CD4-positive, alpha-beta memory T cell (primary cell): ENCODE results near the gene GULP1. TPM values are rescaled to one million over a fixed set of nuclear protein-coding genes. Genes with fewer than 3 reads are reported as not detected.

Experiments used
- CTCF ChIA-PET: fragments of 350-600 bp; sonication (Branson Sonifier 250); formaldehyde crosslinking; loops from one replicate; lab custom pipeline; 2021; ENCODE audit warnings: inconsistent platforms; ENCODE audit not compliant: partially characterized antibody; lab: Charles Lee
- POLR2A ChIA-PET: fragments of 350-600 bp; sonication (Branson Sonifier 250); formaldehyde crosslinking; loops from one replicate; lab custom pipeline; 2021; ENCODE audit not compliant: partially characterized antibody; lab: Charles Lee
- DNase-seq, 5 donors: peaks; one replicate each; pipeline versions ENCODE4 v3.0.0 to v3.0.0-alpha.2; 2020 to 2022; ENCODE audit warnings: mixed read lengths in 1 of 5
- H3K27ac ChIP-seq: one replicate; pipeline ENCODE4 v1.7.0; 2013; ENCODE audit warnings: low read depth, low read length
- H3K27me3 ChIP-seq: 2 replicates; pipeline ENCODE4 v1.7.0; 2013; ENCODE audit warnings: mild to moderate bottlenecking, low read length, moderate library complexity; ENCODE audit not compliant: insufficient read depth
- H3K36me3 ChIP-seq: 2 replicates; pipeline ENCODE4 v1.7.0; 2013; ENCODE audit warnings: mild to moderate bottlenecking, low read length, moderate library complexity; ENCODE audit not compliant: insufficient read depth
- H3K4me1 ChIP-seq: 2 replicates; pipeline ENCODE4 v1.7.0; 2013; ENCODE audit warnings: mild to moderate bottlenecking, low read length, moderate library complexity; ENCODE audit not compliant: insufficient read depth
- H3K4me3 ChIP-seq, 2 donors: one replicate each; pipeline ENCODE4 v1.7.0; 2013; ENCODE audit warnings: low read length in 2 of 2, mild to moderate bottlenecking in 1 of 2
- H3K9me3 ChIP-seq, 2 donors: one replicate each; pipeline ENCODE4 v1.7.0; 2013; ENCODE audit warnings: low read length in 2 of 2, control low read depth in 1 of 2; ENCODE audit not compliant: control insufficient read depth in 1 of 2
- H3K27ac Mint-ChIP-seq, 7 donors: one replicate each; pipeline ENCODE4 v1.8.0; 2020 to 2021; ENCODE audit warnings: mixed read lengths in 7 of 7, mild to moderate bottlenecking in 6 of 7, inconsistent platforms in 3 of 7, moderate library complexity in 3 of 7
- H3K27me3 Mint-ChIP-seq, 2 donors: one replicate each; pipeline ENCODE4 v1.8.0; 2020 to 2021; ENCODE audit warnings: mixed read lengths in 2 of 2
- H3K36me3 Mint-ChIP-seq, 2 donors: one replicate each; pipeline ENCODE4 v1.8.0; 2020 to 2021; ENCODE audit warnings: mixed read lengths in 2 of 2, inconsistent platforms in 1 of 2, mild to moderate bottlenecking in 1 of 2
- H3K4me1 Mint-ChIP-seq, 4 donors: one replicate each; pipeline ENCODE4 v1.8.0; 2020 to 2021; ENCODE audit warnings: mixed read lengths in 4 of 4, mild to moderate bottlenecking in 1 of 4
- H3K4me3 Mint-ChIP-seq, 8 donors: one replicate each; pipeline ENCODE4 v1.8.0; 2020 to 2021; ENCODE audit warnings: mixed read lengths in 8 of 8, mild to moderate bottlenecking in 7 of 8, moderate library complexity in 6 of 8, inconsistent platforms in 3 of 8
- H3K9me3 Mint-ChIP-seq, 8 donors: one replicate each; pipeline ENCODE4 v1.8.0; 2020 to 2021; ENCODE audit warnings: mixed read lengths in 8 of 8, mild to moderate bottlenecking in 5 of 8, inconsistent platforms in 3 of 8, moderate library complexity in 1 of 8
- intact Hi-C: fragments of 100-400 bp; cut with micrococcal nuclease; formaldehyde crosslinking; loops from one replicate; pipeline ENCODE4 v1.15.1; 2023
- polyA plus RNA-seq, 2 donors: library from polyadenylated mRNA; unstranded; fragments of 300-500 nt; fragmentation: Illumina TruSeq; gene quantifications; one replicate each; pipeline ENCODE4 v1.2.3, GENCODE V29; 2021
- total RNA-seq, 2 experiments: library from RNA; stranded (reverse); gene quantifications; one replicate each; pipeline ENCODE4 v1.2.3, GENCODE V29; 2021

GULP1 gene
- total and polyA plus RNA-seq, 4 experiments from 2014 or later = not detected

DNA sequence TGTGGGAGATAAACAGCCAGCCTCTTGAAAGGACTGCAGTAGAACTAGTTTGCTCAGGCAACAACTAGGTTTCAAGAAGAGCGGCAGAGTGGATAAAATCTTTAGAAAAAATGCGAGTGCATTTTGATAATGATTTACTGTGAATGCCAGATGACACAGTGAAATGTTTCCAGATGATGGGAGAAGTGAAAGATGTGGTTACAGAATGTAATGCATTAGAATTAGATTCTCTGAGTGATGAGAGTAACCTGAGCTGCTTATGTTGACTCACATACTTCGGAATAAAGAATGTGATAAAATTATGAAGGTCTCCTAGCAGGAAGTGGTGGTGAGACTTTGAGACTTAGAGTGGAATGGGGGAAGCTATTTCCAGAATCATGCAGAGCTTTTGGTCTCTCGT lies 184.3 kb downstream of the GULP1 start:
- H3K27ac ChIP-seq = no peak overlapping the region
- no peaks in the 10 kb centered on the region for H3K36me3 ChIP-seq
- H3K4me1 ChIP-seq = no peaks in the 10 kb centered on the region
- ChIA-PET POLR2A (no interaction called here), CTCF (no interaction called here)
- Mint-ChIP-seq H3K36me3 (no peaks in the 10 kb centered on the region), H3K9me3 (peaks cover 0 to 3% (median 0%) of the 10 kb centered on the region in 8 donors), H3K4me1 (no peaks in the 10 kb centered on the region), H3K27ac (no peak overlapping the region), H3K4me3 (no peak overlapping the region), H3K27me3 (peaks cover 0 to 3% of the 10 kb centered on the region in 2 donors)
- intact Hi-C loops = no loop called here
- H3K27me3 ChIP-seq = no peaks in the 10 kb centered on the region
- H3K9me3 ChIP-seq = no peaks in the 10 kb centered on the region
- no peak for DNase-seq
- H3K4me3 ChIP-seq = no peak overlapping the region

DNA sequence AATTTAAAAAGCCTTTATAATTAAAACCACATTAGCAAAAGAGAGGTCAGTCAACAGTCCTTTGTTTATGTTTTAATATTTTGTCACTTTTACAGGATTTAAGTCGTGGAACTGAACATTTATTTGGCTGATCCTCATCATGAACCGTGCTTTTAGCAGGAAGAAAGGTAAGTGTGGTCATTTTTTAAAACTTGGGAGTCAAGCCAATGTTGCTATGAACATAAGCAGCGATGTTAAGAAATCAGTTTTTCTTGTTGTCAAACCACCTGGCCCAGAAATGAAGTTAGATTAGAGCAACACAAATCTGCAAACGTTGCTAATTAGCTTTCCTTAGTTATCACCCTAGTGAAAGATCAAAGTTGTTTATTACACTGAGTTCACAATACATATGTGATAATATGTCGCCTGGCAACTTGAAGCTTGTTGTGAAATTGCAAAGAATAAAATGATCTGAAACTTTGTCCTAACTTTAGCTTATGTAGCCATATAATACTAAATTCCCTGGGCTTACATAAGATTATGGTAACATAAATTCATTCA lies 186.0 kb downstream of the GULP1 start:
- Mint-ChIP-seq H3K27me3 (peaks cover 0 to 3% of the 10 kb centered on the region in 2 donors), H3K36me3 (no peaks in the 10 kb centered on the region), H3K9me3 (peaks cover 0 to 2% (median 0%) of the 10 kb centered on the region in 8 donors), H3K27ac (no peak overlapping the region), H3K4me1 (no peaks in the 10 kb centered on the region), H3K4me3 (no peak overlapping the region)
- Histone ChIP-seq H3K4me1 (no peaks in the 10 kb centered on the region), H3K4me3 (no peak overlapping the region), H3K9me3 (no peaks in the 10 kb centered on the region), H3K36me3 (no peaks in the 10 kb centered on the region), H3K27me3 (no peaks in the 10 kb centered on the region), H3K27ac (no peak overlapping the region)
- DNase-seq = no peak
- intact Hi-C loops = no loop called here
- CTCF ChIA-PET = no interaction called here
- POLR2A ChIA-PET = no interaction called here

DNA sequence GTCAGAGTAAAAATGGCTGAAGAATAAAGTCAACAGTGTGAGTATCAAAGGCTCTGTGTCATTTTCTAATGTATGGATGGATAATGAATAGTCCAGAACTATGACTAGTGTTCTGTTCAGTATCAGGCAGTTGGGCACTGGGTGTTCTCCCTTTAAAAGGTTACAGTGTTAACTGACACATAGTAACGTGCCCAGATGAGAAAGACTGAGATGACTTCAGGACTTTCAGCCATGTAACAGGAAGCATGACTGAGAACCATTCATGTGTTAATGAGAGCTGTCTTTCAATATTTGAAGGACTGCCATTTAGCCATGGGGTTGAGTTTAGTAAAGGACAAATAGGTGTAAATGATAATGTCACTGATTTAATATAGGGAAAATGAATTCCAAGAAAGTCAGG lies 187.1 kb downstream of the GULP1 start:
- Histone ChIP-seq H3K9me3 (no peaks in the 10 kb centered on the region), H3K4me3 (no peak overlapping the region), H3K36me3 (no peaks in the 10 kb centered on the region), H3K27me3 (no peaks in the 10 kb centered on the region), H3K27ac (no peak overlapping the region), H3K4me1 (no peaks in the 10 kb centered on the region)
- Mint-ChIP-seq H3K36me3 (no peaks in the 10 kb centered on the region), H3K9me3 (peaks cover 0 to 2% (median 0%) of the 10 kb centered on the region in 8 donors), H3K4me3 (no peak overlapping the region), H3K27ac (no peak overlapping the region), H3K27me3 (peaks cover 0 to 3% of the 10 kb centered on the region in 2 donors), H3K4me1 (no peaks in the 10 kb centered on the region)
- intact Hi-C loops = no loop called here
- ChIA-PET POLR2A (no interaction called here), CTCF (no interaction called here)
- no peak for DNase-seq

DNA sequence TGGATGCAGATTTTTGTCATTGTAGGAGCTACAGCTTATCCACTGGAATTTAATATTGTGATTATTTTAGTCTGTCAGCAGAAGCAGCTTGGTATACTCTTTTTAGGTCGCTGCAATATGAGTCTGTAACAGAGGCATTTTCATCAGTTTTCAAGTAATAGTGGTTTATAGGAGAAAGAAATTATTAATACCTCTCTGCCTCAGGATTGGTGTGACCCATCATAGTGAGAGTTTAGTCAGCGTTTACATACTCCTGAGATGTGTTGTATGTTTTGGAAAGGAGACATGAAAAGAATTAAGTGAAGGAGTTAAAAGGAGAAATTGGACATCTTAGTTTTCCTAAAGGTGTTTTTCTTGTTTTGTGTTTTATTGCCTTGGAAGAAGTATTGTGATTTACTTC lies 189.8 kb downstream of the GULP1 start:
- H3K27me3 Mint-ChIP-seq = no peaks in the 10 kb centered on the region
- intact Hi-C loops = no loop called here
- POLR2A ChIA-PET = no interaction called here

DNA sequence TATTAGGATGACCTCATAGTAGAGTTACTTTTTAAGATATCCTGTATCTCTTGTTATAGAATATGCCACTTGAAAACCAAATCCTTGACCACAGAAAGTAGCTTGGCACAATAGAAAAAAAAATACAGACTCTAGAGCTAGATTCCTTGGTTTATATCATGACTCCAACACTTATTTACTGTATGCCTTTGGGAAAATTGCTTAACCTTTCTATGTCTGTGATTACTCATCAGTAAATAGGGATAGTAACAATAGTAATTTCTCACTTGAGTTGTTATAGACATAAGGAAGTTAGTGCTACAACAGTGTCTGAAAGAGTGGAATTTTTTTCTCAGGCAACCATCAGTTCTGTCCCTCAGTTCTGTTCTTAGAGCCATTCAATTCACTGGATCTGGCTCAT lies 193.8 kb downstream of the GULP1 start:
- CTCF ChIA-PET = no interaction called here
- Histone ChIP-seq H3K27me3 (no peaks in the 10 kb centered on the region), H3K4me1 (no peaks in the 10 kb centered on the region), H3K9me3 (no peaks in the 10 kb centered on the region), H3K27ac (no peak overlapping the region), H3K36me3 (no peaks in the 10 kb centered on the region), H3K4me3 (no peak overlapping the region)
- no peak overlapping the region for H3K4me3 Mint-ChIP-seq
- no peaks in the 10 kb centered on the region for H3K27me3 Mint-ChIP-seq
- intact Hi-C loops = no loop called here
- no peaks in the 10 kb centered on the region for H3K36me3 Mint-ChIP-seq
- peak overlapping the region in 1 of 7 donors; percentile 6 for H3K27ac Mint-ChIP-seq
- H3K4me1 Mint-ChIP-seq = no peaks in the 10 kb centered on the region
- POLR2A ChIA-PET = no interaction called here
- DNase-seq = no peak
- no peaks in the 10 kb centered on the region for H3K9me3 Mint-ChIP-seq

More for the DNA sequence above, 189.8 kb downstream of the GULP1 start:
- DNase-seq = no peak
- Mint-ChIP-seq H3K36me3 (no peaks in the 10 kb centered on the region), H3K9me3 (no peaks in the 10 kb centered on the region), H3K4me1 (no peaks in the 10 kb centered on the region), H3K4me3 (no peak overlapping the region), H3K27ac (no peak overlapping the region)
- Histone ChIP-seq H3K27me3 (no peaks in the 10 kb centered on the region), H3K4me1 (no peaks in the 10 kb centered on the region), H3K36me3 (no peaks in the 10 kb centered on the region), H3K27ac (no peak overlapping the region), H3K9me3 (no peaks in the 10 kb centered on the region), H3K4me3 (no peak overlapping the region)
- CTCF ChIA-PET = no interaction called here

DNA sequence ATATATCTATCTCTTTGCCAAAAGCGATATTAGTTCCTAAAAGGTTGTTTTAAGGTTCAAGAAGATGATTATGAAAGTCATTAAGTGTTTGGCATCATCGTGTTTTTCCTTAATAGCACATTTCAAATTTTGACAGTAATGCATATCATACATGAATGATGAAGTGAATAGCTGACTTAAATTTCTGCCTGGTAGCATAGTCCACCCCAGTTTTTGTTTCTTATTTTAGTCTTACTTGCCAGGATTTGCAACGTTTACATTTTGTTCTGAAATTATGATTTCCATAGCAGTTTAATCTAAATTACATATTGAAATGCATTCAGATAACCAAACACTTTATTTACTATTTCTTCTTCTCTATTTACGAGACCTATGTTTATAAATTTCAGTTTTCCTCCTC lies 201.1 kb downstream of the GULP1 start:
- Mint-ChIP-seq H3K4me1 (no peaks in the 10 kb centered on the region), H3K4me3 (no peak overlapping the region), H3K9me3 (peaks cover 0 to 4% (median 0%) of the 10 kb centered on the region in 8 donors), H3K27ac (no peak overlapping the region), H3K36me3 (no peaks in the 10 kb centered on the region), H3K27me3 (no peaks in the 10 kb centered on the region)
- H3K27me3 ChIP-seq = no peaks in the 10 kb centered on the region
- H3K27ac ChIP-seq = no peak overlapping the region
- H3K36me3 ChIP-seq = no peaks in the 10 kb centered on the region
- no peak overlapping the region for H3K4me3 ChIP-seq
- H3K4me1 ChIP-seq = no peaks in the 10 kb centered on the region
- POLR2A ChIA-PET = no interaction called here
- intact Hi-C loops = no loop called here
- no peaks in the 10 kb centered on the region for H3K9me3 ChIP-seq
- no peak for DNase-seq
- CTCF ChIA-PET = no interaction called here

DNA sequence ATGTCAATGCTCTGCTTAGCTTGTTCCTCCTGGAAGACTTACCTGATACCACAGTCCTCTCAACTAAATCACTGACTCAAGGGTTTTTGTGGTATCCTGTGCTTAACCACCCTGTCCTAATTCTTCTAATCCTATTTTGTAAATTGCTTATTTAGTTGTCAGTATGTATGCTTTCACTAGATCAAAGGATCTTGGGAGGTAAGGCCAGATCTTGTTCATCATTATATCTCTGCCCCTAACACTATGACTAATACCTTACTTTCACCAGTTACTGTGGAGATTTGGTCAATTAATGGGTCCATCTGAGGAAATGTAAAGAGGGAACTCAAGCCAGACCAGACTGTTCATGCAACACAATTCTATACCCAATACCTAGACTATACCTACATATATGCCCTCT lies 203.2 kb downstream of the GULP1 start:
- Mint-ChIP-seq H3K4me3 (no peak overlapping the region), H3K9me3 (peaks cover 0 to 4% (median 0%) of the 10 kb centered on the region in 8 donors), H3K27ac (no peak overlapping the region), H3K4me1 (no peaks in the 10 kb centered on the region), H3K36me3 (no peaks in the 10 kb centered on the region), H3K27me3 (no peaks in the 10 kb centered on the region)
- Histone ChIP-seq H3K4me3 (no peak overlapping the region), H3K4me1 (no peaks in the 10 kb centered on the region), H3K27me3 (no peaks in the 10 kb centered on the region), H3K27ac (no peak overlapping the region), H3K36me3 (no peaks in the 10 kb centered on the region), H3K9me3 (no peaks in the 10 kb centered on the region)
- intact Hi-C loops = no loop called here
- ChIA-PET CTCF (no interaction called here), POLR2A (no interaction called here)
- no peak for DNase-seq

DNA sequence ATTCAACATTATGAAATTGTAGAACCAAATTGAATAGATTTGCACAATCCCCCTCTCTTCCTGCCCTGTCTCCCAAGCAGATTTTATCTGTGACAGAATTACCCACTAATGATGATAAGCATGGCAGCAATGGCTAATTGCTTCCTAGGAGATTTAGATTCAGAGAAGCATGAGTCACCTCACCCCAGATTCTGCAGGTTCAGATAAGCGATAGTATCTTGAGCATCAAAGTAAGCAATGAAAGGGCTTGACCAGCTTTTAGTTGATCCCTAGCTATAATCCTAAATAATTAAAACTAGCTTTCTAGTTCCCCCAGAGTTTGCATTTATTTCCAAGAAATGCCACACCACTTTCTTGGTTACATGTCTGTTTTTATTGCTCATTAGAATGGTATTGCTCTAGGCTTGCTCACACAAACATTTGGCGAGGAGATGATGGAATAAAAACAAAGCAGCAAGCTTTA lies 204.3 kb downstream of the GULP1 start:
- Mint-ChIP-seq H3K27ac (no peak overlapping the region), H3K4me3 (no peak overlapping the region), H3K4me1 (no peaks in the 10 kb centered on the region), H3K27me3 (peaks cover 0 to 2% of the 10 kb centered on the region in 2 donors), H3K36me3 (no peaks in the 10 kb centered on the region), H3K9me3 (peaks cover 0 to 4% (median 0%) of the 10 kb centered on the region in 8 donors)
- CTCF ChIA-PET = no interaction called here
- POLR2A ChIA-PET = no interaction called here
- H3K9me3 ChIP-seq = no peaks in the 10 kb centered on the region
- no peaks in the 10 kb centered on the region for H3K27me3 ChIP-seq
- H3K4me1 ChIP-seq = no peaks in the 10 kb centered on the region
- no peak for DNase-seq
- no peak overlapping the region for H3K27ac ChIP-seq
- no peaks in the 10 kb centered on the region for H3K36me3 ChIP-seq
- intact Hi-C loops = no loop called here
- H3K4me3 ChIP-seq = no peak overlapping the region
